ACHN (cell line): ENCODE data around the gene IL18BP.

Source experiments
- DNase-seq: peaks from one replicate; pipeline ENCODE4 v3.0.0-alpha.2; 2015
- in situ Hi-C: cut with HindIII; loops from 2 replicates; pipeline ENCODE4 v1.10.0; 2017; ENCODE audit warnings: low sequenced_read_pairs, low pct_ligation_motif_present, low pct_unique_long_range_greater_than_20kb

Gene IL18BP

GRCh38 chr11:71994786-71995185 lies 3.9 kb upstream of the IL18BP start:
- in situ Hi-C loops: no loop called here
- no peak for DNase-seq

GRCh38 chr11:71995726-71996291 lies 2.9 kb upstream of the IL18BP start:
- in situ Hi-C loops: no loop called here
- no peak for DNase-seq

- no peak for DNase-seq
- in situ Hi-C loops: no loop called here
Observed at GRCh38 chr11:71996517-71996916, 2.2 kb upstream of the IL18BP start.

- in situ Hi-C loops: no loop called here
- no peak for DNase-seq
Observed at GRCh38 chr11:71996946-71997345, 1.8 kb upstream of the IL18BP start.

GRCh38 chr11:71997594-71997993 lies 1.1 kb upstream of the IL18BP start:
- DNase-seq: no peak

GRCh38 chr11:71998061-71998460 lies 648 bp upstream of the IL18BP start:
- DNase-seq: no peak
- in situ Hi-C loops: no loop called here

More at GRCh38 chr11:71997594-71997993, 1.1 kb upstream of the IL18BP start:
- in situ Hi-C loops: no loop called here

- peak; percentile 10 for DNase-seq
- in situ Hi-C loops: no loop called here
Observed at GRCh38 chr11:71999362-71999761, 653 bp downstream of the IL18BP start.

- DNase-seq: no peak
- in situ Hi-C loops: no loop called here
Observed at GRCh38 chr11:71999798-72000197, 1.1 kb downstream of the IL18BP start.

- in situ Hi-C loops: no loop called here
- no peak for DNase-seq
Observed at GRCh38 chr11:72000202-72000867, 1.6 kb downstream of the IL18BP start.

- in situ Hi-C loops: no loop called here
- no peak for DNase-seq
Observed at GRCh38 chr11:72001285-72001684, 2.6 kb downstream of the IL18BP start.

- in situ Hi-C loops: no loop called here
- DNase-seq: no peak
Observed at GRCh38 chr11:72001834-72002591, 3.3 kb downstream of the IL18BP start.

- in situ Hi-C loops: no loop called here
- no peak for DNase-seq
Observed at GRCh38 chr11:72002841-72003775, 4.4 kb downstream of the IL18BP start.

- in situ Hi-C loops: no loop called here
- no peak for DNase-seq
Observed at GRCh38 chr11:72003776-72004171, 5.1 kb downstream of the IL18BP start.

GRCh38 chr11:72004515-72005346 lies 6.0 kb downstream of the IL18BP start:
- in situ Hi-C loops: no loop called here

GRCh38 chr11:72005347-72006260 lies 6.9 kb downstream of the IL18BP start:
- in situ Hi-C loops: no loop called here
- DNase-seq: no peak

More at GRCh38 chr11:72004515-72005346, 6.0 kb downstream of the IL18BP start:
- no peak for DNase-seq

- in situ Hi-C loops: no loop called here
Observed at GRCh38 chr11:72006309-72007088, 7.8 kb downstream of the IL18BP start.

More at GRCh38 chr11:72006309-72007088, 7.8 kb downstream of the IL18BP start:
- DNase-seq: no peak
